Activated naive CD4-positive, alpha-beta T cell treated with anti-CD3 and anti-CD28 coated beads for 36 hours (primary cell): ENCODE results near the gene BBS7. TPM values are rescaled to one million over a fixed set of nuclear protein-coding genes. Genes with fewer than 3 reads are reported as not detected.
A peak's percentile ranks its signal among the peaks of the same experiment; 100 is the strongest.

Source experiments
- CTCF ChIA-PET: fragments of 350-600 bp; sonication (Branson Sonifier 250); formaldehyde crosslinking; loops from one replicate; lab custom pipeline; 2021; ENCODE audit warnings: antibody characterized with exemption; lab: Charles Lee
- DNase-seq: peaks from one replicate; pipeline ENCODE4 v3.0.0-alpha.2; 2020
- H3K27ac Mint-ChIP-seq: one replicate; pipeline ENCODE4 v1.8.0; 2021; ENCODE audit warnings: mild to moderate bottlenecking, mixed read lengths
- H3K27me3 Mint-ChIP-seq: one replicate; pipeline ENCODE4 v1.8.0; 2021; ENCODE audit warnings: low read depth, mixed read lengths
- H3K36me3 Mint-ChIP-seq: one replicate; pipeline ENCODE4 v1.8.0; 2021; ENCODE audit warnings: low read depth, mixed read lengths
- H3K4me1 Mint-ChIP-seq: one replicate; pipeline ENCODE4 v1.8.0; 2021; ENCODE audit warnings: low read depth, mixed read lengths
- H3K4me3 Mint-ChIP-seq: one replicate; pipeline ENCODE4 v1.8.0; 2021; ENCODE audit warnings: mild to moderate bottlenecking, moderate library complexity, mixed read lengths
- H3K9me3 Mint-ChIP-seq: one replicate; pipeline ENCODE4 v1.8.0; 2021; ENCODE audit warnings: mixed read lengths
- intact Hi-C: fragments of 100-400 bp; cut with micrococcal nuclease; formaldehyde crosslinking; loops from one replicate; pipeline ENCODE4 v1.15.1; 2023
- total RNA-seq, 2 experiments: library from RNA; stranded (reverse); gene quantifications; one replicate each; pipeline ENCODE4 v1.2.3, GENCODE V29; 2021

BBS7 gene
- total RNA-seq, 2 experiments from 2014 or later: 16.6 to 19.4 TPM

GRCh38 chr4:121800961-121801714, 69.1 kb downstream of the BBS7 start, which contains the start of gene EXOSC9:
TSS of gene EXOSC9 (plus strand) at chr4:121801323. CDS start at chr4:121801425, 102 bp downstream.
- H3K4me1 Mint-ChIP-seq: peaks cover 46% of the 10 kb centered on the region
- CTCF ChIA-PET: interaction anchor here (0.6 to 0.7 kb wide), 2 partner anchors 15 to 16 kb away, joined by 3 read pairs; no protein-coding TSS in a partner anchor
- H3K4me3 Mint-ChIP-seq: peak within 1 kb of the TSS; percentile 89
- intact Hi-C loops: loop anchor here (1.0 to 10.0 kb wide), 7 partner anchors 22 to 1596 kb away; partner anchors contain the start of genes ANXA5, BBS7, BLTP1 and CCNA2
- peaks cover 24% of the 10 kb centered on the region for H3K36me3 Mint-ChIP-seq
- H3K27me3 Mint-ChIP-seq: no peaks in the 10 kb centered on the region
- DNase-seq: peak; percentile 95
- peak within 1 kb of the TSS; percentile 98 for H3K27ac Mint-ChIP-seq
- no peaks in the 10 kb centered on the region for H3K9me3 Mint-ChIP-seq

GRCh38 chr4:121800638-121800960, 69.7 kb downstream of the BBS7 start:
- Mint-ChIP-seq H3K4me3 (peak overlapping the region; percentile 89), H3K9me3 (no peaks in the 10 kb centered on the region), H3K4me1 (peaks cover 50% of the 10 kb centered on the region), H3K36me3 (peaks cover 22% of the 10 kb centered on the region), H3K27me3 (no peaks in the 10 kb centered on the region), H3K27ac (peak overlapping the region; percentile 98)
- intact Hi-C loops: loop anchor here (1.0 to 10.0 kb wide), 4 partner anchors 352 to 1597 kb away; partner anchors contain the start of genes BLTP1 and SPRY1
- CTCF ChIA-PET: interaction anchor here (0.7 to 1.0 kb wide), 2 partner anchors 10 to 608 kb away, joined by 3 to 5 read pairs; no protein-coding TSS in a partner anchor
- DNase-seq: no peak

- CTCF ChIA-PET: interaction anchor here (0.7 to 1.0 kb wide), 2 partner anchors 9 to 607 kb away, joined by 3 to 5 read pairs; no protein-coding TSS in a partner anchor
- no peaks in the 10 kb centered on the region for H3K27me3 Mint-ChIP-seq
- H3K4me1 Mint-ChIP-seq: peaks cover 50% of the 10 kb centered on the region
- DNase-seq: no peak
- H3K4me3 Mint-ChIP-seq: peak overlapping the region; percentile 89
- H3K36me3 Mint-ChIP-seq: peaks cover 17% of the 10 kb centered on the region
- H3K27ac Mint-ChIP-seq: peak overlapping the region; percentile 98
- intact Hi-C loops: loop anchor here (1.0 to 10.0 kb wide), 4 partner anchors 353 to 1597 kb away; partner anchors contain the start of genes BLTP1 and SPRY1
- no peaks in the 10 kb centered on the region for H3K9me3 Mint-ChIP-seq
These were observed 70.3 kb downstream of the BBS7 start for GRCh38 chr4:121799867-121800501.

- no peaks in the 10 kb centered on the region for H3K27me3 Mint-ChIP-seq
- CTCF ChIA-PET: no interaction called here
- H3K4me1 Mint-ChIP-seq: peaks cover 44% of the 10 kb centered on the region
- H3K9me3 Mint-ChIP-seq: no peaks in the 10 kb centered on the region
- DNase-seq: no peak
- intact Hi-C loops: no loop called here
- peak overlapping the region; percentile 98 for H3K27ac Mint-ChIP-seq
- peak overlapping the region; percentile 89 for H3K4me3 Mint-ChIP-seq
- peaks cover 13% of the 10 kb centered on the region for H3K36me3 Mint-ChIP-seq
These were observed 71.0 kb downstream of the BBS7 start for GRCh38 chr4:121799208-121799823.

- DNase-seq: no peak
- Mint-ChIP-seq H3K4me1 (peaks cover 30% of the 10 kb centered on the region), H3K4me3 (no peak overlapping the region), H3K9me3 (no peaks in the 10 kb centered on the region), H3K27ac (no peak overlapping the region), H3K27me3 (no peaks in the 10 kb centered on the region), H3K36me3 (no peaks in the 10 kb centered on the region)
- intact Hi-C loops: no loop called here
- CTCF ChIA-PET: interaction anchor here (0.6 kb wide), 1 partner anchor 518 kb away, joined by 3 read pairs; no protein-coding TSS in a partner anchor
These were observed 74.0 kb downstream of the BBS7 start for GRCh38 chr4:121796283-121796682.

GRCh38 chr4:121794505-121795188, 75.6 kb downstream of the BBS7 start:
- CTCF ChIA-PET: no interaction called here
- H3K9me3 Mint-ChIP-seq: no peaks in the 10 kb centered on the region
- H3K27me3 Mint-ChIP-seq: no peaks in the 10 kb centered on the region
- no peaks in the 10 kb centered on the region for H3K36me3 Mint-ChIP-seq
- H3K4me1 Mint-ChIP-seq: peaks cover 17% of the 10 kb centered on the region
- H3K27ac Mint-ChIP-seq: no peak overlapping the region
- no peak for DNase-seq
- intact Hi-C loops: no loop called here
- H3K4me3 Mint-ChIP-seq: no peak overlapping the region

- CTCF ChIA-PET: no interaction called here
- H3K4me3 Mint-ChIP-seq: no peak overlapping the region
- H3K9me3 Mint-ChIP-seq: no peaks in the 10 kb centered on the region
- no peak overlapping the region for H3K27ac Mint-ChIP-seq
- H3K27me3 Mint-ChIP-seq: peaks cover 4% of the 10 kb centered on the region
- intact Hi-C loops: no loop called here
- peaks cover 11% of the 10 kb centered on the region for H3K4me1 Mint-ChIP-seq
- no peak for DNase-seq
- no peaks in the 10 kb centered on the region for H3K36me3 Mint-ChIP-seq
These were observed 77.3 kb downstream of the BBS7 start for GRCh38 chr4:121792966-121793365.

GRCh38 chr4:121791481-121791880, 78.8 kb downstream of the BBS7 start:
- intact Hi-C loops: no loop called here
- no peaks in the 10 kb centered on the region for H3K36me3 Mint-ChIP-seq
- peaks cover 11% of the 10 kb centered on the region for H3K4me1 Mint-ChIP-seq

GRCh38 chr4:121790976-121791375, 79.3 kb downstream of the BBS7 start:
- intact Hi-C loops: no loop called here
- no peak for DNase-seq
- no peaks in the 10 kb centered on the region for H3K36me3 Mint-ChIP-seq
- no peak overlapping the region for H3K4me3 Mint-ChIP-seq
- H3K9me3 Mint-ChIP-seq: no peaks in the 10 kb centered on the region
- peaks cover 12% of the 10 kb centered on the region for H3K27me3 Mint-ChIP-seq
- CTCF ChIA-PET: interaction anchor here (0.8 kb wide), 1 partner anchor 9 kb away, joined by 3 read pairs; no protein-coding TSS in a partner anchor
- no peak overlapping the region for H3K27ac Mint-ChIP-seq
- peaks cover 10% of the 10 kb centered on the region for H3K4me1 Mint-ChIP-seq

More at GRCh38 chr4:121791481-121791880, 78.8 kb downstream of the BBS7 start:
- Mint-ChIP-seq H3K4me3 (no peak overlapping the region), H3K9me3 (no peaks in the 10 kb centered on the region), H3K27me3 (peaks cover 12% of the 10 kb centered on the region), H3K27ac (no peak overlapping the region)
- CTCF ChIA-PET: no interaction called here
- no peak for DNase-seq

GRCh38 chr4:121789960-121790829, 80.1 kb downstream of the BBS7 start:
- Mint-ChIP-seq H3K36me3 (no peaks in the 10 kb centered on the region), H3K9me3 (no peaks in the 10 kb centered on the region), H3K27ac (no peak overlapping the region), H3K4me1 (peaks cover 5% of the 10 kb centered on the region), H3K4me3 (no peak overlapping the region), H3K27me3 (peaks cover 12% of the 10 kb centered on the region)
- no peak for DNase-seq
- CTCF ChIA-PET: interaction anchor here (0.8 kb wide), 1 partner anchor 10 kb away, joined by 3 read pairs; no protein-coding TSS in a partner anchor
- intact Hi-C loops: no loop called here

- DNase-seq: no peak
- H3K4me1 Mint-ChIP-seq: peaks cover 5% of the 10 kb centered on the region
- intact Hi-C loops: no loop called here
- H3K4me3 Mint-ChIP-seq: no peak overlapping the region
- H3K36me3 Mint-ChIP-seq: no peaks in the 10 kb centered on the region
- H3K27ac Mint-ChIP-seq: no peak overlapping the region
- peaks cover 18% of the 10 kb centered on the region for H3K27me3 Mint-ChIP-seq
- CTCF ChIA-PET: interaction anchor here (0.7 kb wide), 1 partner anchor 31 kb away, joined by 4 read pairs; no protein-coding TSS in a partner anchor
- H3K9me3 Mint-ChIP-seq: no peaks in the 10 kb centered on the region
These were observed 80.8 kb downstream of the BBS7 start for GRCh38 chr4:121789455-121789854.
